Activated naive CD8-positive, alpha-beta T cell (primary cell): Measurements from ENCODE around the gene MEA1.
A peak's percentile ranks its signal among the peaks of the same experiment; 100 is the strongest.

Experiments used
- H3K27ac Mint-ChIP-seq: one replicate; pipeline ENCODE4 v1.8.0; 2021; ENCODE audit warnings: mixed read lengths
- H3K27me3 Mint-ChIP-seq: one replicate; pipeline ENCODE4 v1.8.0; 2021; ENCODE audit warnings: mixed read lengths
- H3K36me3 Mint-ChIP-seq: one replicate; pipeline ENCODE4 v1.8.0; 2021; ENCODE audit warnings: mixed read lengths
- H3K4me1 Mint-ChIP-seq: one replicate; pipeline ENCODE4 v1.8.0; 2021; ENCODE audit warnings: low read depth, mixed read lengths
- H3K4me3 Mint-ChIP-seq: one replicate; pipeline ENCODE4 v1.8.0; 2021; ENCODE audit warnings: mild to moderate bottlenecking, mixed read lengths
- H3K9me3 Mint-ChIP-seq: one replicate; pipeline ENCODE4 v1.8.0; 2021; ENCODE audit warnings: low read depth, mixed read lengths

MEA1 gene

GRCh38 chr6:42962096-42962495 is 51.6 kb downstream of the MEA1 start:
- Mint-ChIP-seq H3K4me3 (peak overlapping the region; percentile 47), H3K36me3 (no peaks in the 10 kb centered on the region), H3K9me3 (no peaks in the 10 kb centered on the region), H3K27me3 (no peaks in the 10 kb centered on the region), H3K4me1 (peaks cover 16% of the 10 kb centered on the region), H3K27ac (no peak overlapping the region)
